ENCODE results near the gene PNMT. TPM values are rescaled to one million over a fixed set of nuclear protein-coding genes. Genes with fewer than 3 reads are reported as not detected.

Gene PNMT
- polyA plus RNA-seq, 3 donors: 3.0 to 3.9 (median 3.3) TPM

- no peak for DNase-seq
Measured at GRCh38 chr17:39667262-39667944, 850 bp upstream of the PNMT start.

GRCh38 chr17:39669897-39670735 lies 1.9 kb downstream of the PNMT start:
- DNase-seq: no peak

DNA sequence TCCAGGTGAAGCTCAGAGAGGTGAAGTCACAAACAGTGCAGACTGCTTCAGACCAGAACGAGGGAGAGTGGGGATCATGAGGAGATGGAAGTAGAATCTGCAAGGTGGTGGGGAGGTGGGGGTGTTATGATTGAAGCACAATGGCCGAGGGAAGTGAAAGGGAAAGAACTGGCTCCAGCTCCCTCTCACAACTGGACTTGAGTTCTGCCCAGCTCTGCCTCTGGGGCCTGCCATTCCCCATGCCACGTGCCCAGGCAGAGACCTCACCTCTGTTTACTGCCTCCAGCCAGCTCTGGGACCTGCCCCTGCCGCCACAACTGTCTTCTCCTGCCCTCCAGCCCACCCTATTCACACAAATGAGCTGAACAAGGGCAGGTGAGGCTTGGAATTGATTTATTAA lies 2.5 kb downstream of the PNMT start:
- DNase-seq: no peak

DNA sequence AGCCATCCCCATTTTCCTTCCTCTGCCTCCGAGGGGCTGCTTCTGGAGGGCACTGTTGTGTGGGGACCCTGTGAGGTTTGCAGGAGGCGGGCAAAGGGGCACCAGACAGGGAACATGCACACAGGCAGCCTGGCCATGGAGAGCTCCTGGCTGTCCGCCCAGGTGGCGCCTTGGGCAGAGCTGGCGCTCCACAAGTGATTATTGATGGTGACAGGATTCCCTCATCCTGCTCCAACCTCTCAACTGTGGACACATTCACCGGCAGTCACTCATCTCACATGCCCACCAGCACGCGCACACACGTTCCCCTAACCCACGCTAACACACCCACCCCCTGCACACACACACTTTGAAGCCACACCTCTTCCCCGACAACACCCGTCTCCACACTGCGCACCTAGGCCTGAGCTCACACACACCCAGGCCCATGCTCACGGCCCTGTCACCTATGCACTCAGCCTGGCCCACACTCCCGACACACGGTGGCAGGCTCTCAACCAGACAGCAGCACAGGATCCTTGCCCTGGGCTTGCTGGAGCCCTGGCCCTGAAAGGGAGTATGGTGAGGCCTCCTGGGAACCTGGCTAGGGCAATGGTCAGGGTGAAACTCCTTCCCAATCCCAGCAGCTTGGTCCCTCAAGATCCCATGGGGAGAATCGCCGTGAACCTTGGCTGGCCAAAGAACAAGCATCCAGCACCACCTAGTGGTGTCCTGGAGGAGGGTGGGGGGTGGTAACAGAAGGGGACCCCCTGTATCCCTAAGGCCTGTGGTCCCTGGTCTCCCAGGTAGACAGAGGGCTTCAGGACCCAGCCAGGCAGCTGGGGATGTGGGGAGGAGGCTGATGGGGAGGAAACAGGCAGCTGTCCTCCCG lies 3.6 kb downstream of the PNMT start:
- DNase-seq: no peak

DNA sequence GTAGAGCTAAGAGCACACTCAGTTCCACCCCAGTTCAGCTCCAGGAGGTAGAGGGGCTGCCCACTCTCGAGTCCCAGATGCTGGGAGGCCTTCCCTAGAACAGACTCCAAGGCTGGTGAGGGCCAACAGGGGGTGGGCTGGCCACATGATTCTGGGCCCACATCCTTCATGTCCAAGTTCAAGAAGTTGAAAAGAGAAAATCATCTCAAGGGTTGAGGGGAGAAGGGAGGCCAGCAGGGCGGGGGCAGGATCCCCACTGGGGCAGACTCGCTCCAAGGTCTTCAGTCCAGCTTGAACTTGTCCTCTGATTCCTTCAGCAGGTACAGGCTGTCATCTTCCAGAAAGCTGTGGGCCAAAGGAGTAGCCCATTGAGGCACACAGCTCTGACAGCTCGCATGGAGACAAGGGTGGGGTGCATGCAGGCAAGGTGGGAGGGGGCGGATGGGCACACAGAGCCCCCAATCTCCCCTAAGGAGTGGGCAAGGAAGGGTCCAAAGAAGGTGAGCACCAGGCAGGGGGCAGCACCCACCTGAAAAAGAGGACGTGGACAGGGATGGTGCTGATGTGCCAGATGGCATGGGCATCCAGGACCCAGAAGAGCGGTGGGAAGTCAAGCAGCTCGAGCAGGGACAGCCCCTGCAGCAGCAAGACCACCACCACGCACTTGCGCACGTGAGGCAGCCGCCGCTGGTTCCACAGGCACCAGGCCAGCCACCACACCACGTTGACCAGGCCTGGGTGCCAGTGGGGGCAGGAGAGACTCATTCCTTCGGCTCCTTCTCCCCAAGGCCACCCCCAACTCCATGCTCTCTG lies 4.5 kb downstream of the PNMT start:
- DNase-seq: no peak

DNA sequence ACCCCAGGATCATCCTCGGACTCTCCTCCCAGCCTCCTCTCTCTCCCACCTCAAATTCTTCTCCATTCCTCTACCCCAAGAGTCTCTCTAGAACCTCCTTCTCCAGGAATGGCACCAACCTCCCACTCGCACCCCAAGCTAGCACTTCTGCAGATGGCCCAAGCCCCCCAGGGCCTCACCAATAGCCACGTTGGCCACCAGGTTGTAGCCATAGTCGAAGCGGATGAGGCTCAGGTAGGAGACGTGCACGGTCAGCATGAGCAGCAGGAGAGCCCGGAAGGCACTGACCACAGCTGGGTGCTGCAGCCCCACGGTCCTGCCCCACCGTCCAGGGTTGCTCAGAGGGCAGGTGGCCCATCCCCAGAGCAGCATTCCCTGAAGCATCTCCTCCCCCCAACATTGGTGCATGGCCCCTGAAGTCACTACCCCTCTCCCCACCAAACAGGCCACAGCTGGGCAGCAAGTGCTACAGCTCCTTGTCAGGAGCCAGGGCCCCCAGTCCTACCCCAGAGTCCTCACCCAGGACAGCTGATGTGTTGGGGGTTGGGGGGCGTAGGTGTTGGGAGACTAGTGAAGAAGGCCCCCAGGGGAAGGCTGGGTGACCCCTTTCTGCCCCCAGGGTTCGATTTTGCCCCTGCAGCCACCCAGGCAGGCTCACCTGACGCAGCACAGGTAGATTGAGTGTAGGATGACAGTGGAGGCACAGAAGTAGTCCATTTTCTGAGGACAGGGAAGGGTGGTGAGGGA lies 5.3 kb downstream of the PNMT start:
- no peak for DNase-seq

DNA sequence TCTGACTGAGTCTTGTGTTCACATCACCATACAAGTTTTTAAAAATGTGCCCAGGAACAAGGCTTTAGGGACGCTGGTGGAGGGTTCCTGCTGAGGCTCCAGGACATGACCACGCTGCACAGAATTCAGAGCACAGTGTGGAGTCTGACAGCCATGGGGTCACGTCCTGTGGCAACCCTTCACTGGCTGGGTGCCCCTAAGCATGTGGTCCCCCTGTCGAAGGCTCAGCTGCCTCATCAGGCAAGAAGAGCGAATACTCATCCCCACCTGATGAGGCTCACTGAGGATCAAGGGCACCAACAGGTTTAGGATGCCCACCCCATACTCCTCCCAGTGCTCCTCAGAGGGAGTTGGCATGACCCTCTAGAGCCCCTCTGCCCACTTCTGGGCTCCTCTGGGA lies 5.9 kb downstream of the PNMT start:
- no peak for DNase-seq

DNA sequence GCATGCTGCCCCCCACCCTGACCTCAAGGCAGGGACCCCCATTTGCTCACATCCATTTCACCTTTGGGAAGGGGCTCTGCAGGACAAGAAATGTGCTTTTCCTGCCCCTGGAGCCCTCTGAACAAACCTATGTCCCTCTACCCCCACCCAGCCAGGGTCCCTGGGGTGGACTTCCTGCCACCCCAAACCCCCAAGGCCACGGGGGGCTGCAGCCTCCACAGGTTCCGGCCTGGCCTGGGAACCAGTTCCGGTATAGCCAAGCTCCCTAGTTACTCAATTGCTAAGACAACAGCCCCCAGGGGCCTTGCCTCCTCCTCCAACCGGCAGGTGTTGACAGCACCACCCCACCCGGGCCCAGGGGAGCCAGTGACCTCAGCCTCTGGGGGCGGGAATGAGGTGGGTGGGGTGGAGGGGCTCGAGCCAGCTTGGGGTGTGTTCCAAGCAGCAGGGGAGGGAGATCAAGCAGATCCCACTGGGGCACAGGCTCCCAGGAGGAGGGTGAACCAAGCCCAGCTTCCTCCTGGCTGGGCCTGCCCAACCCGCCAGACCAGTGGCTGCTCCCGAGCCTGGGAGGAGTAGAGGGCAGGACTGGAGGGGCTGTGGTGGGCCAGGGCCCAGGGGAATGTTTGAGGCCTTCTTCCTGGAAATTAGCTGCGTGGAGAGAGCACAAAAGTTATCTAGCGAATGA lies 6.6 kb downstream of the PNMT start:
- DNase-seq: peak; percentile 56

DNA sequence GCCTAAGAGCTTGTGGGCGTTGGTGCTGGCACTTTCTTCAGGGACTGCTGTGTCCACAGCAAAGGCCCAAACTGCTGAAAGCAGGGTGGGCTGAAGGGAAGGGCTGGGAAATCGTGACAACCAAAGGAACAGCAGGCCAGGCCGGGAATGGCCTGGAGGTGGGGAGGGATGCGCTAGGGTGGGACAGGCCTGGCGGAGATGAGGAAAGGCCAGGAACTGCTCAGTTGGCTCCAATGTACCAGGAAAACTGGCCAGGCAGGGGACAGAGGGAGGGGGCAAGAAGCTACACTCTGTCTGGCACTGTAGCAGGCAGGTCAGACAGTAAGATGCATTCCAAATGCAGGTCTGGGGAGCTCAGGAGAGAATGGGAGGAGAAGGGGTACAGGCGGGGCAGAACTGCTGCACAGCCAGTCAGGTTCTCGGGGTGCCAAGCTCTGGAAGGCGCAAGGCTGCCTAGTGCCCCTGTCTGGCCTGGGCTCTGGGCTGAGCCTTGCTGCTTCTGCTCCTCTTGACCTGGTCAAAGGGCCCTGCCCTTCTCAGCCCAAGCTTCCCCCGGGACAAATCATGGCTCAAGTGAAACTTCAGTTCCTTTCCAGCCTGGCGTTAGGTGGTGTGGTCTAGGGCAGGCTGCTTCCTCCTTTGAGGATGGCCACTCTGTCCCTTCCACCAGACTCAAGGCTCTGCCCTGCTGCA lies 7.3 kb downstream of the PNMT start:
- no peak for DNase-seq

GRCh38 chr17:39676198-39676819 lies 8.1 kb downstream of the PNMT start:
- DNase-seq: no peak

- DNase-seq: no peak
Measured at GRCh38 chr17:39677072-39677471, 8.8 kb downstream of the PNMT start.

- peak; percentile 86 for DNase-seq
Measured at GRCh38 chr17:39677542-39678339, 9.5 kb downstream of the PNMT start.

- DNase-seq: no peak
Measured at GRCh38 chr17:39678340-39679116, 10.3 kb downstream of the PNMT start.

- DNase-seq: no peak
Measured at GRCh38 chr17:39679521-39680192, 11.4 kb downstream of the PNMT start.

GRCh38 chr17:39683295-39683939 lies 15.2 kb downstream of the PNMT start:
- DNase-seq: no peak

Data from renal pelvis (tissue), 4 donors.